Effector CD8-positive, alpha-beta T cell (primary cell): ENCODE measurements around the gene NFIA.

ENCODE experiments used
- DNase-seq: peaks from one replicate; lab custom pipeline; 2025; lab: John Stamatoyannopoulos, UW

The NFIA gene

GRCh38 chr1:61395146-61395800 lies 312.9 kb downstream of the NFIA start:
- DNase-seq, result no peak

GRCh38 chr1:61397495-61397894 lies 315.1 kb downstream of the NFIA start:
- no peak for DNase-seq

GRCh38 chr1:61397935-61398334 lies 315.6 kb downstream of the NFIA start:
- DNase-seq, result no peak

- no peak for DNase-seq
Observed at GRCh38 chr1:61399199-61399598, 316.8 kb downstream of the NFIA start.

- no peak for DNase-seq
Observed at GRCh38 chr1:61400131-61400770, 317.9 kb downstream of the NFIA start.

GRCh38 chr1:61400997-61401396 lies 318.6 kb downstream of the NFIA start:
- DNase-seq, result no peak

- no peak for DNase-seq
Observed at GRCh38 chr1:61403679-61404596, 321.6 kb downstream of the NFIA start.

- DNase-seq, result no peak
Observed at GRCh38 chr1:61404597-61405376, 322.4 kb downstream of the NFIA start.

GRCh38 chr1:61406467-61406866 lies 324.1 kb downstream of the NFIA start:
- no peak for DNase-seq

- no peak for DNase-seq
Observed at GRCh38 chr1:61412601-61413000, 330.2 kb downstream of the NFIA start.

GRCh38 chr1:61419196-61419595 lies 336.8 kb downstream of the NFIA start:
- DNase-seq, result no peak

- no peak for DNase-seq
Observed at GRCh38 chr1:61419657-61420056, 337.3 kb downstream of the NFIA start.

- no peak for DNase-seq
Observed at GRCh38 chr1:61420243-61420642, 337.9 kb downstream of the NFIA start.

GRCh38 chr1:61420909-61421835 lies 338.8 kb downstream of the NFIA start:
- DNase-seq, result no peak

GRCh38 chr1:61423643-61424042 lies 341.3 kb downstream of the NFIA start:
- DNase-seq, result no peak

GRCh38 chr1:61424382-61424781 lies 342.0 kb downstream of the NFIA start:
- no peak for DNase-seq

- DNase-seq, result no peak
Observed at GRCh38 chr1:61425040-61425439, 342.7 kb downstream of the NFIA start.

GRCh38 chr1:61426254-61426653 lies 343.9 kb downstream of the NFIA start:
- no peak for DNase-seq

GRCh38 chr1:61426885-61427284 lies 344.5 kb downstream of the NFIA start:
- DNase-seq, result no peak

- DNase-seq, result no peak
Observed at GRCh38 chr1:61427510-61427909, 345.1 kb downstream of the NFIA start.

GRCh38 chr1:61428146-61428545 lies 345.8 kb downstream of the NFIA start:
- DNase-seq, result no peak
